HG03175 (cell line): ENCODE data around the gene LRRC61.

ENCODE experiments used
- ATAC-seq: cut with Tn5 transposase; IDR thresholded peaks from one replicate; pipeline ENCODE4 v1.9.1; 2021; ENCODE audit warnings: mild to moderate bottlenecking, moderate library complexity; ENCODE audit not compliant: unreplicated experiment

Gene LRRC61

GRCh38 chr7:150329331-150330120, 6.4 kb downstream of the LRRC61 start:
- ATAC-seq, result no peak

GRCh38 chr7:150330211-150330885, 7.2 kb downstream of the LRRC61 start:
- no peak for ATAC-seq

GRCh38 chr7:150332852-150333635, 9.9 kb downstream of the LRRC61 start:
- no peak for ATAC-seq

DNA sequence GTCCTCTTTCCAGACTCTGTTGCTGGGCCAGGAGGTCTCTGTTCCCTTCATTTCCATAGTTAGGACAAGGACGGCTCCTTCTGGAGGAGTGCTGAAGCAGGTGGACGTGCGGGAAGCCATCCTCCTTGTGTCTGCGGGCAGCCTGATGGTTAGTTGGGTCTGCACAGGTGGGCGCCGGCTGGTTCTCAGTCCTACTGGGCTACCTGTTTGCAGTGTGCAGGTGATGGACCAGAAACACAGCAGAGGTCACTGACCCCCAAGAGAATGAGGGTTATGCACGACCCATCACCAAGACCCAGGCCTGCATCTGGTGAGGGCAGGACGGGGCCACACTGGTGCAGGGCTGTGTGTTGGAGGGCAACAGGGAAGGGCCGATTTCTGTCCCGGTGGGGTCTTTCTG, 10.5 kb downstream of the LRRC61 start:
- no peak for ATAC-seq

- ATAC-seq, result no peak
Measured at GRCh38 chr7:150334108-150334507, 11.0 kb downstream of the LRRC61 start.

GRCh38 chr7:150335108-150335773, 12.1 kb downstream of the LRRC61 start:
- ATAC-seq, result no peak

- no peak for ATAC-seq
Measured at GRCh38 chr7:150335774-150336112, 12.6 kb downstream of the LRRC61 start.

- no peak for ATAC-seq
Measured at GRCh38 chr7:150336746-150337145, 13.6 kb downstream of the LRRC61 start.

DNA sequence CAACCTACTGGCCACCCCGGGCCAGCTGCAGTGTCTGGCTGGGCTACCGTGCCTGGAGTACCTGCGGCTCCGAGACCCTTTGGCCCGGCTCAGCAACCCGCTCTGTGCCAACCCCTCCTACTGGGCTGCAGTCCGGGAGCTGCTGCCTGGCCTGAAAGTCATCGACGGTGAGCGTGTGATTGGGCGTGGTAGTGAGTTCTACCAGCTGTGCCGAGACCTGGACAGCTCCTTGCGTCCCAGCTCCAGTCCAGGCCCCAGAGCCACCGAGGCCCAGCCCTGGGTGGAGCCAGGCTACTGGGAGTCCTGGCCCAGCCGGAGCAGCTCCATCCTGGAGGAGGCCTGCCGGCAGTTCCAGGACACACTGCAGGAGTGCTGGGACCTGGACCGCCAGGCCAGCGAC, 14.0 kb downstream of the LRRC61 start:
- ATAC-seq, result no peak

- no peak for ATAC-seq
Measured at GRCh38 chr7:150337659-150338081, 14.5 kb downstream of the LRRC61 start.

- no peak for ATAC-seq
Measured at GRCh38 chr7:150338166-150338829, 15.1 kb downstream of the LRRC61 start.

GRCh38 chr7:150339409-150339809, 16.3 kb downstream of the LRRC61 start:
- no peak for ATAC-seq

DNA sequence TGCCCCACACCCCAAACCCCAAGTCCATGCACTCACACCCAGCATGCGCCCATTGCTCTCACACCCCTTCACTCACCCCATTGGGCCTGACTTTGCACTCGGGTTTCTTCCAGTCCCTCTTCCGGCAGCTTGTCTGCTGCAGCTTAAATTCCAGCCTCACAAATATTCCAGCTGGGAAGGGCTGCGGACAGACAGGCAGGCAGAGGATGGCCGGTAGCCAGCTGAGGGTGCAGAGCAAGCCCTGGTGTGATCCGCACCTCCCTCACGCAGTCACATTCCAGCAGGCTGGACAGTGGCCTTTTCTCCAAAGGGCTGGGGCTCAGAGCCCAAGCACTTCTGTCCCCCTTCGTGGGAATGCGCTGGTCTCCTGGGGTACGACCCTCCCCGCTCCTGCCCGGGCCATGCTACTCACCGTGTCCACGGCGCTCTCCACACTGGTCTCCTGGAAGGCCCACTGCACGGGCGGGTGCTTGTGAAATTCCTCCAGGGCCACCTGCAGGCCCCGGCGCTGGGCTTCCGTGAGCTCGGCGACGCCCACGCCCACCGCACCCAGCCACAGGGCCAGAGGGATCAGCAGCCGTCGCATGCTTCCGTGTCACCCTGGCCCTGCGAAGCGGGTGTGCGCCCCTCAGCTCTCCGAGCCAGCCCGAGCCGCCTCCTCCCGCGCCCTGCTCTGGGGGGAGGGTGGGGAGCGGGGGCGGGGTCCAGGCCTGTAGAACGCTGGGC, 17.0 kb downstream of the LRRC61 start:
- ATAC-seq, result no peak

DNA sequence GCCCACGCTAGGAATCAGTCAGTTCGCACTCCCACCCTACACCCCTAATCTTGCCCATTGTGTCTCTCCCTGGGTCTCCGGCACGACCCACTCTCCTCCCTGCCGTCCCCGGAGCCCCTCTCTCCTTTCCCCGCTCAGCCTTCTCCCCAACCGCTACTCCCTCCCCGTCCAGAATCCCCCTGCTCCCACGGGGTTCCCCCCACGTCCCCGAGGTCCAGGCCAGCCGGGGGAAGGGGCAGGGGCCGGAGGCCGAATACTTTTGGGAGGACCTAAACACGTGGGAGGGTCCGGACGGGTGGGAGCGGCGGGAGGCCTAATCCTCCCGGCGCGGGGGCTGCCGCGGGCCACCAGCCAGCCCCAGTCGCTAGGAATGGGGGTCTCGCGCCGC, 17.7 kb downstream of the LRRC61 start:
- no peak for ATAC-seq

DNA sequence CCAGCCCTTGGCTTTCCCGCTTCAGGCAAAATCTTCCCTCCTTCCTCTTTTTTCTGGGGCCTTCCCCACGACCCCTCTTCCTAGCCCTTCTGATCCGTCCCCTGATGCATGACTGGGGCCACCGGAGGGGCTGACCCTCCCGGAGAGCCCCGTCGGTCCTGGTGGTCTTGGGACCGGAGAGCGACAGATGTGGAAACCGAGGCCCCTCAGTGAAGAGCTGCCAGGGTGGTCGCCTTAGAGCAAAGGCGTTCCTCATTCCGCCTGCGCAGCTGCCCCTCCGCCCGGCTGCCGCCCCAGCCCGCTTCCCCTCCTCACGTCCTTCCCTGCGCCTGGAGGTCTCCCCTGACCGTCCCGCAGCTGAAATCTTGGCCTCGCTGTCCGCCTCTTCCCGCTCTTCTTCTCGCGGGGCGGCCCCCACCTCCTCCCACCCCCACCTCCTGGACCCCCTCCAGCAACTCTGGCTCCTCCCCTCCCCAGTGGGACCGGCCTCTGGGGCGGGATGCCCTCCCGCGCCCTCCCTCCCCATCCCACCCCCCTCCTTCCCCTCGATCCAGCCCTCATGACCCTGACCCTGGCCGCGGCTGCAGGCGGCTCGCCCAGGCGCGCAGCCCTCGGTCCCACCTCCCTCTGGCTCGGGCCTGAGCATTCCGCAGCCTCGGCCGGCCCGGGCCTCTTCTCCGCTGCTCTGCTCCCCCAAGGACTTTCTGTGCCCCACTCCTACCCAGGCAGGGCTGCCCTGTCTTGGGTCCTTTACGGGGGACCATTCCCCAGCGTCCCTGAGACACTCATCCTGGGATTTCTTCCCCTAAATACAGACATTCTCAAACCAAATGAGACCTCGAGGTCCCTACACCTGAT, 18.3 kb downstream of the LRRC61 start, which contains the start of gene RARRES2:
Gene RARRES2 (minus strand): TSS at position 367 of the 858 bp plus-strand sequence. CDS start 1,020 bp downstream, outside the sequence.
- ATAC-seq, result no peak

DNA sequence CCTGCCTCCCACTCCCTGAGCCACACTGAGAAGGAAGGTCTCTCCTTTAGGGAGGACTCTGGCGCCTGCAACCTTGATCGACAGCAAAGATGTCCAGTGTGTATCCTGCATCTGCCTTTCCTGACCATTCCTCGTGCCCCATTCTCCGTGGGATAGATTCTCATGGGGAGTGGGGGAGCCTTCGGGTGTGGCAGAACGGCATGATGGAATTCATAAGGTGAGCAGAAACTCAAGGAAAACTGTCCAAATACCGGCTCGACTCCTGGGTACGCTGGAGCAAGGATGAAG, 18.9 kb downstream of the LRRC61 start:
- no peak for ATAC-seq

GRCh38 chr7:150343225-150343624, 20.1 kb downstream of the LRRC61 start:
- no peak for ATAC-seq

GRCh38 chr7:150344299-150344698, 21.1 kb downstream of the LRRC61 start:
- ATAC-seq, result no peak

GRCh38 chr7:150345012-150345411, 21.9 kb downstream of the LRRC61 start:
- ATAC-seq, result no peak
